Measurements from ENCODE around the gene KRTAP10-7. TPM values are rescaled to one million over a fixed set of nuclear protein-coding genes. Genes with fewer than 3 reads are reported as not detected.
"Not testable (repeated sequence)": the region's sequence is repeated elsewhere in the genome, so short reads cannot be mapped to it uniquely, and the experiment has no call there.

Gene KRTAP10-7
- total RNA-seq, 4 donors from 2014 or later: not detected

- no peak for TF ChIP-seq EP300 (IDR thresholded peaks at IDR 0.05)
- Histone ChIP-seq H3K27ac (no peak within 1 kb of the TSS), H3K27me3 (peaks cover 0 to 15% of the 10 kb centered on the region in 2 donors), H3K4me3 (no peak within 1 kb of the TSS), H3K9me3 (peaks cover 0 to 63% (median 10%) of the 10 kb centered on the region in 4 donors), H3K36me3 (no peaks in the 10 kb centered on the region), H3K4me1 (no peaks in the 10 kb centered on the region)
- DNase-seq (ENCODE audit: low spot score in 2 of 2): no peak
- WGBS, 2 donors: 56 to 100% methylated on average over 2 to 7 of the region's 7 CpGs
Measured at GRCh38 chr21:44626673-44627143, 26.3 kb downstream of the KRTAP10-7 start, which contains the start of gene KRTAP10-9. KRTAP10-9 (plus strand) TSS chr21:44627093; CDS start chr21:44627172, 79 bp downstream.

DNA sequence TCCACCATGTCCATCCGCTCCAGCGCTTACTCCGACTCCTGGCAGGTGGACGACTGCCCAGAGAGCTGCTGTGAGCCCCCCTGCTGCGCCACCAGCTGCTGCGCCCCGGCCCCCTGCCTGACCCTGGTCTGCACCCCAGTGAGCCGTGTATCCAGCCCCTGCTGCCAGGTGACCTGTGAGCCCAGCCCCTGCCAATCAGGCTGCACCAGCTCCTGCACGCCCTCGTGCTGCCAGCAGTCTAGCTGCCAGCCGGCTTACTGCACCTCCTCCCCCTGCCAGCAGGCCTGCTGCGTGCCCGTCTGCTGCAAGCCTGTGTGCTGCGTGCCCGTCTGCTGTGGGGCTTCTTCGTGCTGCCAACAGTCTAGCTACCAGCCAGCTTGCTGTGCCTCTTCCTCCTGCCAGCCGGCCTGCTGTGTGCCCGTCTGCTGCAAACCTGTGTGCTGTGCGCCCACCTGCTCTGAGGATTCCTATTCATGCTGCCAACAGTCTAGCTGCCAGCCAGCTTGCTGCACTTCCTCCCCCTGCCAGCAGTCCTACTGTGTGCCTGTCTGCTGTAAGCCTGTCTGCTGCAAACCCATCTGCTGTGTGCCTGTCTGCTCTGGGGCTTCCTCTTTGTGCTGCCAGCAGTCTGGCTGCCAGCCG, 26.9 kb downstream of the KRTAP10-7 start:
- Histone ChIP-seq H3K9me3 (peaks cover 0 to 63% (median 11%) of the 10 kb centered on the region in 4 donors), H3K27me3 (peaks cover 0 to 15% of the 10 kb centered on the region in 2 donors)
- not testable (repeated sequence) for H3K36me3 ChIP-seq; DNase-seq (ENCODE audit: low spot score in 2 of 2); H3K4me1 ChIP-seq; H3K4me3 ChIP-seq; H3K27ac ChIP-seq
- WGBS, 2 donors: 78 to 86% methylated on average over 14 to 16 of the region's 20 CpGs

GRCh38 chr21:44627831-44628233, 27.4 kb downstream of the KRTAP10-7 start:
- H3K4me1 ChIP-seq; H3K36me3 ChIP-seq; DNase-seq (ENCODE audit: low spot score in 2 of 2); H3K4me3 ChIP-seq; H3K27ac ChIP-seq: not testable (repeated sequence)
- 23 to 41% methylated on average over 10 to 12 of the region's 15 CpGs for WGBS, 2 donors
- Histone ChIP-seq H3K9me3 (peaks cover 0 to 63% (median 12%) of the 10 kb centered on the region in 4 donors), H3K27me3 (peaks cover 0 to 15% of the 10 kb centered on the region in 2 donors)

- Histone ChIP-seq H3K27me3 (peaks cover 0 to 15% of the 10 kb centered on the region in 2 donors), H3K4me1 (no peaks in the 10 kb centered on the region), H3K9me3 (peaks cover 0 to 56% (median 9%) of the 10 kb centered on the region in 4 donors), H3K27ac (no peak overlapping the region), H3K4me3 (no peak overlapping the region), H3K36me3 (no peaks in the 10 kb centered on the region)
- WGBS, 2 donors: 59 to 68% methylated on average over 14 to 18 of the region's 18 CpGs
- TF ChIP-seq POLR2A (IDR thresholded peaks at IDR 0.05) (no peak), EP300 (IDR thresholded peaks at IDR 0.05) (no peak), CTCF (IDR thresholded peaks at IDR 0.05) (no peak)
- no peak for DNase-seq (ENCODE audit: low spot score in 2 of 2)
Measured at GRCh38 chr21:44628707-44629391, 28.5 kb downstream of the KRTAP10-7 start.

- H3K4me3 ChIP-seq: no peak overlapping the region
- H3K36me3 ChIP-seq: no peaks in the 10 kb centered on the region
- H3K27ac ChIP-seq: no peak overlapping the region
- DNase-seq (ENCODE audit: low spot score in 2 of 2): no peak
- peaks cover 0 to 40% (median 5%) of the 10 kb centered on the region in 4 donors for H3K9me3 ChIP-seq
- H3K4me1 ChIP-seq: no peaks in the 10 kb centered on the region
- TF ChIP-seq EP300 (IDR thresholded peaks at IDR 0.05): no peak
- peaks cover 0 to 15% of the 10 kb centered on the region in 2 donors for H3K27me3 ChIP-seq
- WGBS, 2 donors: 81 to 89% methylated on average over 2 of the region's 2 CpGs
Measured at GRCh38 chr21:44630440-44630839, 30.0 kb downstream of the KRTAP10-7 start.

GRCh38 chr21:44632067-44632466, 31.7 kb downstream of the KRTAP10-7 start:
- H3K4me1 ChIP-seq: no peaks in the 10 kb centered on the region
- H3K27ac ChIP-seq: no peak overlapping the region
- peaks cover 0 to 15% of the 10 kb centered on the region in 2 donors for H3K27me3 ChIP-seq
- 91 to 98% methylated on average over 1 of the region's 1 CpG for whole genome bisulfite sequencing, 2 donors
- TF ChIP-seq EP300 (IDR thresholded peaks at IDR 0.05): no peak
- TF ChIP-seq POLR2A (IDR thresholded peaks at IDR 0.05): no peak
- no peak for TF ChIP-seq CTCF (IDR thresholded peaks at IDR 0.05)
- no peak overlapping the region for H3K4me3 ChIP-seq
- no peak for DNase-seq (ENCODE audit: low spot score in 2 of 2)
- peaks cover 0 to 38% (median 5%) of the 10 kb centered on the region in 4 donors for H3K9me3 ChIP-seq
- H3K36me3 ChIP-seq: no peaks in the 10 kb centered on the region

Data from tibial nerve (tissue), 4 donors.